Colonic mucosa (tissue), 4 donors: Measurements from ENCODE around the gene WT1. TPM values are rescaled to one million over a fixed set of nuclear protein-coding genes. Genes with fewer than 3 reads are reported as not detected.
"Not testable (repeated sequence)": the region's sequence is repeated elsewhere in the genome, so short reads cannot be mapped to it uniquely, and the experiment has no call there.

Experiments used
- DNase-seq: peaks from one replicate; pipeline ENCODE4 v3.0.0-alpha.2; 2020
- H3K27ac ChIP-seq: fragments of 200-600 bp; one replicate; pipeline ENCODE4 v1.8.0; 2021
- H3K27me3 ChIP-seq: fragments of 200-600 bp; one replicate; pipeline ENCODE4 v1.8.0; 2021
- H3K36me3 ChIP-seq: fragments of 200-600 bp; one replicate; pipeline ENCODE4 v1.8.0; 2021
- H3K4me1 ChIP-seq: fragments of 200-600 bp; one replicate; pipeline ENCODE4 v1.8.0; 2021; ENCODE audit warnings: mild to moderate bottlenecking
- H3K4me3 ChIP-seq: fragments of 200-600 bp; one replicate; pipeline ENCODE4 v1.8.0; 2021
- H3K9ac ChIP-seq, 2 donors: one replicate each; pipeline ENCODE4 v1.7.0; 2013; ENCODE audit warnings: control low read depth in 2 of 2, low read depth in 2 of 2, low read length in 2 of 2
- H3K9me3 ChIP-seq: fragments of 200-600 bp; one replicate; pipeline ENCODE4 v1.8.0; 2021
- CTCF ChIP-seq: fragments of 200-600 bp; IDR thresholded peaks from one replicate; pipeline ENCODE4 v1.8.0; 2022; ENCODE audit warnings: antibody characterized with exemption, mild to moderate bottlenecking
- intact Hi-C: fragments of 100-400 bp; cut with DNase I; formaldehyde crosslinking; loops from one replicate; pipeline ENCODE4 v1.14.1; 2022
- total RNA-seq, 2 donors: library from RNA; stranded (reverse); fragmentation: NEBNext Ultra II Directional in 1 of 2; extraction: Animal tissue kit (Norgen Biotek cat#: 25700) in 1 of 2; gene quantifications; one replicate each; pipeline ENCODE4 v1.2.1, GENCODE V29; 2021
- donor health status: healthy.
- donor health status: DM: no; HTN: no; CAD: no.
- donor health status: DM: no; HTN: no; CAD: no.

Gene WT1
- under 1 TPM in 1 of 2 donors, not detected in 1; 0.32 TPM for total RNA-seq

GRCh38 chr11:32435511-32435941 lies at the start of gene WT1:
Gene WT1 (minus strand): TSS chr11:32435539.
- peaks cover 97% of the 10 kb centered on the region for H3K27me3 ChIP-seq
- no peaks in the 10 kb centered on the region for H3K9me3 ChIP-seq
- intact Hi-C loops, result no loop called here
- no peaks in the 10 kb centered on the region for H3K4me1 ChIP-seq
- no peak within 1 kb of the TSS for H3K27ac ChIP-seq
- no peak for TF ChIP-seq CTCF
- no peak within 1 kb of the TSS for H3K4me3 ChIP-seq
- no peak within 1 kb of the TSS for H3K9ac ChIP-seq
- H3K36me3 ChIP-seq, result no peaks in the 10 kb centered on the region
- DNase-seq, result no peak

GRCh38 chr11:32479291-32479690 lies 44.0 kb upstream of the WT1 start:
- Histone ChIP-seq H3K4me1 (no peaks in the 10 kb centered on the region), H3K9me3 (no peaks in the 10 kb centered on the region), H3K36me3 (no peaks in the 10 kb centered on the region), H3K27ac (no peak overlapping the region), H3K27me3 (no peaks in the 10 kb centered on the region), H3K4me3 (no peak overlapping the region), H3K9ac (no peak overlapping the region)
- DNase-seq, result no peak
- intact Hi-C loops, result no loop called here
- TF ChIP-seq CTCF, result no peak

DNA sequence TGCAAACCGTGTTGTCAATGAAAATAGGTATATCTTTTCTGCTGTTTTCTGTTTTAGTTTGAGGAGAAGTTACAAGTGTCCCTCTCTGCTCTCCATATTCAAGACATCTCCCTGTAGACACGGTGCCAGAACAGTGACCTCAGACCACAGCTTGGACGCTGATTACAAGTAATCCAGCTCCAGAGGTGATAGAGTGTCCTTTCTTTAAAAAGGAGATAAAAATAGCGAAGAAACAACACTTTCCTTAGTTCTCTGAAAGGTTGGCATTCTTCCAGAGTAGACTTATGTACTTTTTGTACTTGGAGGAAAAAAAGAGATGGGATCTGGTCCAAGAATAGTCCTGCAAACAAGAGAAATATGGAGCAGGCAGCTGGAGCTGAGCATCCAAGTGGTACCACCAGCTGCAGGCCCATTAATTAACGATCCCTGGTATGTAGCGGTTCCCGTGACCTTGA lies 43.0 kb upstream of the WT1 start:
- H3K36me3 ChIP-seq, result no peaks in the 10 kb centered on the region
- H3K4me3 ChIP-seq, result no peak overlapping the region
- no peaks in the 10 kb centered on the region for H3K27me3 ChIP-seq
- no peak for DNase-seq
- intact Hi-C loops, result no loop called here
- no peak overlapping the region for H3K27ac ChIP-seq
- TF ChIP-seq CTCF, result no peak
- no peaks in the 10 kb centered on the region for H3K4me1 ChIP-seq
- H3K9ac ChIP-seq, result no peak overlapping the region
- no peaks in the 10 kb centered on the region for H3K9me3 ChIP-seq

DNA sequence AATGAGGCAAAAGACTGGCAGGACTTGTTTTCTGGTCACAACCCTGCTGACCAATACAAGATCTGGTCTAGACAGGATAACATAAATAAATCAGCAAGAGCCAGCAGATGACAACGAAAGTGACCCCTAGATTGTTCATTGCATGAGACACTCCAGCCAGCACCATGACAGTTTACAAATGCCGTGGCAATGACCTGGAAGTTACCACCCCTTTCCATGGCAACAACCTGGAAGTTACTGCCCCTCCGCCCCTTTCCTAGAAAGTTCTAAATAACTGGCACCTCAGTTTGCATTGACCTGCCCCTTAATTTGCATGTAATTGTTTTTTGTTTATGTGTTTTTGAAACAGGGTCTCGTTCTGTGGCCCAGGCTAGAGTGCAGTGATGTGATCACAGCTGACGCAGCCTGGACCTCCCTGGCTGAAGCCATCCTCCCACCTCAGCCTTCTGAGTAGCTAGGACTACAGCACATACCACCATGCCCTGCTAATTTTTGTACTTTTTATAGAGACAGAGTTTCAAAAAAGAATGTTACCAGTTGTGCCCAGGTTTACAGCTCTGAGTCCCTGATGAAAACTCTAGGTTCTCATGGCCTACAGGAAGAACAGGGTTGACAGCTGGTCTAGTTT lies 38.1 kb upstream of the WT1 start:
- intact Hi-C loops, result no loop called here
- no peak for DNase-seq
- Histone ChIP-seq H3K4me3 (no peak overlapping the region), H3K27me3 (no peaks in the 10 kb centered on the region), H3K9ac (no peak overlapping the region), H3K4me1 (no peaks in the 10 kb centered on the region), H3K9me3 (no peaks in the 10 kb centered on the region), H3K36me3 (no peaks in the 10 kb centered on the region), H3K27ac (no peak overlapping the region)
- no peak for TF ChIP-seq CTCF

- H3K27ac ChIP-seq, result no peak overlapping the region
- no peak overlapping the region for H3K9ac ChIP-seq
- H3K27me3 ChIP-seq, result no peaks in the 10 kb centered on the region
- DNase-seq, result no peak
- no peak for TF ChIP-seq CTCF
- H3K9me3 ChIP-seq, result no peaks in the 10 kb centered on the region
- no peaks in the 10 kb centered on the region for H3K36me3 ChIP-seq
- H3K4me3 ChIP-seq, result no peak overlapping the region
- no peaks in the 10 kb centered on the region for H3K4me1 ChIP-seq
- intact Hi-C loops, result no loop called here
Observed at GRCh38 chr11:32472226-32472625, 36.9 kb upstream of the WT1 start.

DNA sequence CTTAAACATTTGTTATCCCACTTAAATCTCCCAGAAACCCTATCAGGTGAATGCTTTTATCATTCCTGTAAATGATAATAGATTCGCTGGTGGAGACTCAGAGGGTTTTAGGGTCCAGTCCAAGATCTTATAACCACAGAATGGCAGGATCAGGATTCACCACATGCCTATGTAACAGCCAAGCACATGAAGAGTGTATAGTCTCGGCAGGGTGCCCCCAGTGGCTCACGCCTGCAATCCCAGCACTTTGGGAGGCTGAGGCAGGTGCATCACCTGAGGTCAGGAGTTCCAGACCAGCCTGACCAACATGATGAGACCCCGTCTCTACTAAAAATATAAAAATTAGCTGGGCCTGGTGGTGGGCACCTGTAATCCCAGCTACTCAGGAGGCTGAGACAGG lies 36.2 kb upstream of the WT1 start:
- H3K27ac ChIP-seq, DNase-seq, H3K27me3 ChIP-seq, intact Hi-C loops, H3K4me1 ChIP-seq, H3K9ac ChIP-seq, H3K36me3 ChIP-seq, H3K9me3 ChIP-seq, H3K4me3 ChIP-seq: not testable (repeated sequence)
